ENCODE measurements around the gene PKDREJ.

DNA sequence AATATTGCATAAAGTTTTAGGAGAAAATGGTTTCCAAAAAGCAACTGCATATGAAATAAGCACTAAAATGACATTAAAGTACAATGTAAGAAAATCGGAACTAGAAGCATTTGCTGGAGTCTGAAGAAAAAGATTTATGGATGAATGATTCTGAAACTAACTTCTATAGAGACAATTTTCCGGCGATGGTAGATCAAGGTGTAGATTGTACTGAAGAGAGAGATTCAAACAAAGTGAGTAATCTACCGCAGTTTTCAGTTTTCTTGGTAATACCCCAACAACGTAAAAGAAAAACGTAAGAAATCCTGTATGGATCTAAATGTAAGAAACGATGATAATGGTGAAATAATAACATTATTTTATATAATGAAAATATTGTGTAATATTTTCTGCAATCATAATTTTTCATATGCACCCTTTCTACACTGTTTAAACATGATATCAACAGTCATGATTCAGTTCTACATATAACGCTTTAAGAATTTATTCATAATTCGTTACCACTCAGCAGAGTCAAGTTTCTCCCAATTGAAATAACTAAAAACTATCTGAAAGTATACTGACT lies 11.2 kb downstream of the PKDREJ start:
- TF ChIP-seq, protein P1, sequence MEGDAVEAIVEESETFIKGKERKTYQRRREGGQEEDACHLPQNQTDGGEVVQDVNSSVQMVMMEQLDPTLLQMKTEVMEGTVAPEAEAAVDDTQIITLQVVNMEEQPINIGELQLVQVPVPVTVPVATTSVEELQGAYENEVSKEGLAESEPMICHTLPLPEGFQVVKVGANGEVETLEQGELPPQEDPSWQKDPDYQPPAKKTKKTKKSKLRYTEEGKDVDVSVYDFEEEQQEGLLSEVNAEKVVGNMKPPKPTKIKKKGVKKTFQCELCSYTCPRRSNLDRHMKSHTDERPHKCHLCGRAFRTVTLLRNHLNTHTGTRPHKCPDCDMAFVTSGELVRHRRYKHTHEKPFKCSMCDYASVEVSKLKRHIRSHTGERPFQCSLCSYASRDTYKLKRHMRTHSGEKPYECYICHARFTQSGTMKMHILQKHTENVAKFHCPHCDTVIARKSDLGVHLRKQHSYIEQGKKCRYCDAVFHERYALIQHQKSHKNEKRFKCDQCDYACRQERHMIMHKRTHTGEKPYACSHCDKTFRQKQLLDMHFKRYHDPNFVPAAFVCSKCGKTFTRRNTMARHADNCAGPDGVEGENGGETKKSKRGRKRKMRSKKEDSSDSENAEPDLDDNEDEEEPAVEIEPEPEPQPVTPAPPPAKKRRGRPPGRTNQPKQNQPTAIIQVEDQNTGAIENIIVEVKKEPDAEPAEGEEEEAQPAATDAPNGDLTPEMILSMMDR (IDR thresholded peaks at IDR 0.05; ENCODE audit: low read depth, low read length), result no peak
- TF ChIP-seq POLR2A (IDR thresholded peaks at IDR 0.05; ENCODE audit: extremely low read depth, insufficient read length) (no peak), MYC (IDR thresholded peaks at IDR 0.05; ENCODE audit: low read depth, low read length) (no peak)
